GM12892 (cell line): ENCODE measurements around the gene HPCAL1.

Source experiments
- POLR2A ChIP-seq: IDR thresholded peaks from 2 replicates; pipeline ENCODE4 v1.6.1; 2011; ENCODE audit warnings: low read depth, low read length, control low read depth
- POLR2AphosphoS5 ChIP-seq: IDR thresholded peaks from 2 replicates; pipeline ENCODE4 v1.6.1; 2011; ENCODE audit warnings: low read depth, low read length, control low read depth
- TAF1 ChIP-seq: IDR thresholded peaks from 2 replicates; pipeline ENCODE4 v1.6.1; 2011; ENCODE audit warnings: low read depth, mild to moderate bottlenecking, control low read depth, low read length, borderline replicate concordance

DNA sequence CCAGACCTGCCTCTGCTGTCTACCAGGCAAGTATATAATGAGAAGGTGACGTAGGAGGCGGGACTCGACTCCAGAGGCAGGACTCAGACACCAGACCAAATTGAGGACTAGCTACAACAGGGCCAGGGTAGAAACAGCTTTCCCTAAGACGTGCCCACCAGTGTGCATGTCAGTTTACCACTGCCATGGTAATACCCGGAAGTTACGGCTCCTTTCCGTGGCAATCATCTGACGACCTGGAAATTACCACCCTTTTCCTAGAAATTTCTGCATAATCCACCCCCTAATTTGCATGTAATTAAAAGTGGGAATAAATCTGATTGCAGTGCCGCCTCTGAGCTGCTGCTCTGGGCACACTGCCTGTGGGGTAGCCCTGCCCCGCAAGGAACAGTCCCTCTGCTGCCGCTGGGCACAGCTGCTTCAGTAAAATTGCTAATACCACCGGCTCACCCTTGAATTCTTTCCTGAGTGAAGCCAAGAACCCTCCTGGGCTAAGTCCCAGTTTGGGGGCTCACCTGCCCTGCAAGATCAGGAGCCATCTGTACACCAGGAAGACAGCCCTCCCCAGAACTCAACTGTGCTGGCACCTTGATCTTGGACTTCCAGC is 86.4 kb downstream of the HPCAL1 start:
- no peak for TF ChIP-seq POLR2A
- TF ChIP-seq POLR2AphosphoS5, result no peak
- no peak for TF ChIP-seq TAF1
